HG03354 (cell line): ENCODE results near the gene ERP29.
"Not testable (repeated sequence)": the region's sequence is repeated elsewhere in the genome, so short reads cannot be mapped to it uniquely, and the experiment has no call there.

Experiments
- ATAC-seq: cut with Tn5 transposase; IDR thresholded peaks from one replicate; pipeline ENCODE4 v1.9.1; 2021; ENCODE audit warnings: mild to moderate bottlenecking; ENCODE audit not compliant: unreplicated experiment, poor library complexity, severe bottlenecking

Gene ERP29

GRCh38 chr12:112029301-112029700 is 16.1 kb downstream of the ERP29 start:
- no peak for ATAC-seq

GRCh38 chr12:112031472-112031871 is 18.2 kb downstream of the ERP29 start:
- ATAC-seq = no peak

- no peak for ATAC-seq
Measured at GRCh38 chr12:112032292-112032691, 19.1 kb downstream of the ERP29 start.

- no peak for ATAC-seq
Measured at GRCh38 chr12:112035219-112035785, 22.1 kb downstream of the ERP29 start.

GRCh38 chr12:112036614-112037013 is 23.4 kb downstream of the ERP29 start:
- ATAC-seq = not testable (repeated sequence)

GRCh38 chr12:112046003-112046402 is 32.8 kb downstream of the ERP29 start:
- ATAC-seq = no peak

GRCh38 chr12:112049351-112049750 is 36.1 kb downstream of the ERP29 start:
- ATAC-seq = no peak

- ATAC-seq = no peak
Measured at GRCh38 chr12:112061137-112061536, 47.9 kb downstream of the ERP29 start.

- no peak for ATAC-seq
Measured at GRCh38 chr12:112063273-112063672, 50.0 kb downstream of the ERP29 start.

- no peak for ATAC-seq
Measured at GRCh38 chr12:112066566-112066965, 53.3 kb downstream of the ERP29 start.
